Heart left ventricle (tissue), 16 donors: ENCODE data around the gene PCGF1. TPM values are rescaled to one million over a fixed set of nuclear protein-coding genes. Genes with fewer than 3 reads are reported as not detected.
"Not testable (repeated sequence)": the region's sequence is repeated elsewhere in the genome, so short reads cannot be mapped to it uniquely, and the experiment has no call there.

Experiments
- ATAC-seq, 4 donors: fragments of 200-7000 bp; cut with Tn5 transposase; one replicate each; pipeline ENCODE4 v1.9.1; 2020 to 2022; ENCODE audit warnings: moderate library complexity in 4 of 4, mild to moderate bottlenecking in 3 of 4, moderate number of reproducible peaks in 1 of 4
- DNase-seq, 5 donors: peaks; one replicate each; pipeline ENCODE4 v3.0.0-alpha.2; 2020
- H3K27ac ChIP-seq, 12 donors: fragments of 200-600 bp; sonication (generic) in 4 of 12; one replicate each; pipeline versions ENCODE4 v1.5.0 to v1.8.0; 2016 to 2022; ENCODE audit warnings: mild to moderate bottlenecking in 2 of 12
- H3K27me3 ChIP-seq, 9 donors: fragments of 200-600 bp; sonication (generic) in 2 of 9; one replicate each; pipeline versions ENCODE4 v1.5.1 to v1.8.0; 2016 to 2022; ENCODE audit warnings: mild to moderate bottlenecking in 3 of 9
- H3K36me3 ChIP-seq, 9 donors: fragments of 200-600 bp; sonication (generic) in 2 of 9; one replicate each; pipeline versions ENCODE4 v1.5.0 to v1.8.0; 2018 to 2022; ENCODE audit warnings: mild to moderate bottlenecking in 2 of 9
- H3K4me1 ChIP-seq, 12 donors: fragments of 200-600 bp; sonication (generic) in 4 of 12; one replicate each; pipeline versions ENCODE4 v1.5.0 to v1.8.0; 2016 to 2022; ENCODE audit warnings: mild to moderate bottlenecking in 3 of 12
- H3K4me3 ChIP-seq, 12 donors: fragments of 200-600 bp; sonication (generic) in 4 of 12; one replicate each; pipeline versions ENCODE4 v1.5.0 to v1.8.0; 2017 to 2022; ENCODE audit warnings: mild to moderate bottlenecking in 9 of 12, moderate library complexity in 4 of 12
- H3K9me3 ChIP-seq, 12 donors: fragments of 200-600 bp; sonication (generic) in 4 of 12; one replicate each; pipeline versions ENCODE4 v1.5.0 to v1.8.0; 2016 to 2022; ENCODE audit warnings: mild to moderate bottlenecking in 1 of 12
- CTCF ChIP-seq, 12 donors: fragments of 200-600 bp; sonication (generic) in 4 of 12; IDR thresholded peaks; one replicate each; pipeline versions ENCODE4 v1.5.0 to v1.8.0; 2018 to 2022; ENCODE audit warnings: antibody characterized with exemption in 12 of 12, mild to moderate bottlenecking in 5 of 12
- POLR2A ChIP-seq, 2 donors: fragments of 450-650 bp; IDR thresholded peaks; one replicate each; pipeline ENCODE4 v1.6.1; 2017; ENCODE audit warnings: antibody characterized with exemption in 2 of 2, mild to moderate bottlenecking in 2 of 2, moderate library complexity in 2 of 2
- WGBS, 4 donors: extraction: QIAGEN DNeasy Blood & Tissue Kit in 2 of 4; methylation state at CpG; one replicate each; pipeline versions ENCODE4 v1.1.5 to v1.1.7; 2013 to 2018; 5-methylcytosine and 5-hydroxymethylcytosine counted together
- intact Hi-C, 10 donors: fragments of 100-400 bp; cut with DNase I; formaldehyde crosslinking; loops; one replicate each; pipeline versions ENCODE4 v1.11.1 to v1.14.2; 2022
- polyA plus RNA-seq, 2 donors: library from polyadenylated mRNA; stranded (reverse); fragments of 200-250 nt; gene quantifications; one replicate each; pipeline ENCODE4 v1.2.3, GENCODE V29; 2013
- total RNA-seq, 9 donors: library from RNA; depleted of rRNA in 2 of 9; stranded (reverse); fragments of >200 nt in 2 of 9; fragmentation: NEBNext Ultra II Directional in 3 of 9; extraction: Animal tissue kit (Norgen Biotek cat#: 25700) in 3 of 9; gene quantifications; one replicate each; pipeline versions ENCODE4 v1.1.0 to v1.2.4, GENCODE V29; 2016 to 2023
- donor health status: ischemic (EF 13 %, LVEDD 7.1; RV severe dilation, severe dysfunction).
- donor health status: healthy with polysubstance abuse.
- donor health status: DM: no; HTN: yes; CAD: no.
- donor health status: DM: no; HTN: no; CAD: no.
- donor health status: ischemic (EF 25% LVEDD 6.9; RV normal size, moderate dysfunction).
- donor health status: ischemic (EF 25% LVEDD 5.7; RV mildly dilated, moderate dysfunction).
- donor health status: healthy.
- donor health status: DM: yes; HTN: yes; CAD: no.
- donor health status: ischemic (EF 35%, LVEDD 5.7; RV mildly dilated, moderate dysfunction).
- donor health status: nonischemic (EF 11% LVEDD 7.7; RV severe dilation, severe dysfunction).
- donor health status: DM: yes; HTN: yes; CAD: no.
- donor health status: PGD.
- donor health status: ischemic (EF 29% LVEDD 5.4; RV normal size, mild dysfunction).
- donor health status: nonischemic (EF 23%, LVEDD 6.1; RV moderate dilation, normal function).

Gene PCGF1
- total and polyA plus RNA-seq, 11 donors: 10.6 to 24.9 (median 19.2) TPM

DNA sequence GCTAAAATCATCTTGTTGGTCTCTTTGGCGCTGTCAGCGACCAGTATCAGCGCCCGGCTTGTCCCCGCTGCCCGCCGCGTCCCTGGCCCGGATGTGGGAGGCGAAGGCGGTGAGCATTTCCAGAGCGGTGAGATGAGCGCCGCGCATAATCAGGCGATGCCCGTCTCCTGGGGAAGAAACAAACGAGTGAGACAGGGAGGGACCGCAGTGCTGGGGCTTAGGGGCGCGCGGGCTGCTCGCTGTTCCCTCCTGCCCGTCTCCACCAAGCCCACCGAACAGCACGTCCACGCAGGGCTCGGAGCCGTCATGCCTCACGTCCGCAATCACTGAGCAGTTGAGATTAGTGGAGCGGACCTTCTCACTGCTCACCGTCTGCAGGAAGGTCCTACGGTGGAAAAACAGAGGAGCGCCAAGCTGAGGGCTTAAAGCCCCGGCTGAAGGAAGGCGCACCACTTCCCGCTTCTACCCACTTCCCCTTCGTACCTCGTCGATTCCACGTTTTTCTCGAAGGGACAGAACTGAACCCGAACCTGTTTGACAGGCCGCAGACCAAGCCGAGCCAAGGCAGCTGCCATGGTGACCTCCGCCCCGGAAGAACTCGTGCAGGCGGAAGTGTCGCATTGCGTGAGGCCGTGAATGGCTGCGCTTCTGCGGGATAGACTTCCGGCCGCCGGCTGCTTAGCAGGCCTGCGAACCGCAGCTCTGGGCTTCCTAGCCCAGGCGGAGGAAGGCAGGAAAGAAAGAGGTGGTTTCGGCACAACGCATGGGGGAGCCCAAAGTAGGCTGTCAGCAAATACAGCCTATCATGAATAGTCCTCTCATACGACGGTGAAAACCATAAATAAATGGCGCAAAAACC, 35.2 kb downstream of the PCGF1 start, which contains the start of gene MRPL53:
MRPL53 (minus strand) TSS at position 595 of the 859 bp plus-strand sequence; CDS start at position 575, 20 bp downstream.
- peak; percentile 95 to 98 (median 96) for DNase-seq
- Histone ChIP-seq H3K36me3 (peaks cover 0 to 31% (median 17%) of the 10 kb centered on the region in 9 donors), H3K4me3 (peak within 1 kb of the TSS; percentile 49 to 93 (median 74)), H3K9me3 (no peaks in the 10 kb centered on the region), H3K27me3 (no peaks in the 10 kb centered on the region), H3K27ac (peak within 1 kb of the TSS; percentile 64 to 95 (median 89)), H3K4me1 (peaks cover 4 to 31% (median 21%) of the 10 kb centered on the region in 12 donors)
- intact Hi-C loops: no loop called here
- ATAC-seq: peak; percentile 91 to 97 (median 94)
- WGBS, 4 donors: 1% methylated on average over 51 to 66 of the region's 66 CpGs
- peak in 1 of 2 donors; percentile 88 for TF ChIP-seq POLR2A (IDR thresholded peaks at IDR 0.05)
- TF ChIP-seq CTCF (IDR thresholded peaks at IDR 0.05): no peak

- intact Hi-C loops: no loop called here
- H3K4me3 ChIP-seq: peak overlapping the region; percentile 49 to 93 (median 74)
- H3K27me3 ChIP-seq: no peaks in the 10 kb centered on the region
- H3K9me3 ChIP-seq: no peaks in the 10 kb centered on the region
- TF ChIP-seq POLR2A (IDR thresholded peaks at IDR 0.05): no peak
- no peak for TF ChIP-seq CTCF (IDR thresholded peaks at IDR 0.05)
- peaks cover 4 to 29% (median 21%) of the 10 kb centered on the region in 12 donors for H3K4me1 ChIP-seq
- peak in 1 of 4 donors; percentile 1 for ATAC-seq
- DNase-seq: no peak
- 61 to 64% (median 63%) methylated on average over 16 of the region's 16 CpGs for WGBS, 4 donors
- peak overlapping the region; percentile 64 to 95 (median 89) for H3K27ac ChIP-seq
- peaks cover 0 to 23% (median 17%) of the 10 kb centered on the region in 9 donors for H3K36me3 ChIP-seq
These were observed 36.0 kb downstream of the PCGF1 start for GRCh38 chr2:74471332-74472065.

- H3K27me3 ChIP-seq, H3K4me3 ChIP-seq, H3K9me3 ChIP-seq, DNase-seq, intact Hi-C loops, ATAC-seq: not testable (repeated sequence)
- Histone ChIP-seq H3K36me3 (peaks cover 0 to 22% (median 14%) of the 10 kb centered on the region in 9 donors), H3K27ac (peak overlapping the region in 1 of 12 donors; percentile 91), H3K4me1 (peaks cover 4 to 35% (median 26%) of the 10 kb centered on the region in 12 donors)
- WGBS, 4 donors: 95 to 97% (median 95%) methylated on average over 12 of the region's 12 CpGs
These were observed 36.8 kb downstream of the PCGF1 start for GRCh38 chr2:74470742-74471141.

GRCh38 chr2:74464406-74464805, 43.1 kb downstream of the PCGF1 start:
- peak in 2 of 4 donors; percentile 1 to 5 for ATAC-seq
- Histone ChIP-seq H3K4me1 (peaks cover 5 to 23% (median 15%) of the 10 kb centered on the region in 12 donors), H3K36me3 (peaks cover 0 to 24% (median 22%) of the 10 kb centered on the region in 9 donors), H3K4me3 (peak overlapping the region; percentile 61 to 99 (median 90)), H3K9me3 (no peaks in the 10 kb centered on the region), H3K27ac (peak overlapping the region in 10 of 12 donors; percentile 9 to 93 (median 89)), H3K27me3 (no peaks in the 10 kb centered on the region)
- 4 to 8% (median 7%) methylated on average over 9 to 13 of the region's 13 CpGs for WGBS, 4 donors
- TF ChIP-seq POLR2A (IDR thresholded peaks at IDR 0.05) (no peak), CTCF (IDR thresholded peaks at IDR 0.05) (no peak)
- intact Hi-C loops: no loop called here
- no peak for DNase-seq
